Right renal pelvis (tissue), 4 donors: ENCODE data around the gene ABCC4. TPM values are rescaled to one million over a fixed set of nuclear protein-coding genes. Genes with fewer than 3 reads are reported as not detected.
"Not testable (repeated sequence)": the region's sequence is repeated elsewhere in the genome, so short reads cannot be mapped to it uniquely, and the experiment has no call there.

Experiments used
- DNase-seq, 4 donors: peaks; one replicate each; pipeline ENCODE4 v3.0.0-alpha.2; 2013; ENCODE audit warnings: low read depth in 4 of 4, low spot score in 3 of 4, missing footprints in 1 of 4
- polyA plus RNA-seq, 4 donors: library from polyadenylated mRNA; unstranded; fragments of 120-200 nt; gene quantifications; one replicate each; pipeline ENCODE4 v1.2.1, GENCODE V29; 2013; ENCODE audit not compliant: insufficient read length in 4 of 4

The ABCC4 gene
- polyA plus RNA-seq, 4 donors: 19.3 to 24.0 (median 22.4) TPM

- DNase-seq: peak in 3 of 4 donors; percentile 27 to 51 (median 33)
Measured at GRCh38 chr13:95300625-95301182, 547 bp downstream of the ABCC4 start.

GRCh38 chr13:95298971-95299621, 2.2 kb downstream of the ABCC4 start:
- DNase-seq: no peak

- no peak for DNase-seq
Measured at GRCh38 chr13:95298169-95298965, 2.9 kb downstream of the ABCC4 start.

GRCh38 chr13:95296326-95296925, 4.8 kb downstream of the ABCC4 start:
- no peak for DNase-seq

- DNase-seq: no peak
Measured at GRCh38 chr13:95295026-95295425, 6.2 kb downstream of the ABCC4 start.

GRCh38 chr13:95292622-95293021, 8.6 kb downstream of the ABCC4 start:
- DNase-seq: no peak

- DNase-seq: not testable (repeated sequence)
Measured at GRCh38 chr13:95289901-95290300, 11.3 kb downstream of the ABCC4 start.

- no peak for DNase-seq
Measured at GRCh38 chr13:95289020-95289444, 12.2 kb downstream of the ABCC4 start.

GRCh38 chr13:95284436-95284835, 16.8 kb downstream of the ABCC4 start:
- DNase-seq: no peak

GRCh38 chr13:95279016-95279415, 22.2 kb downstream of the ABCC4 start:
- DNase-seq: no peak

GRCh38 chr13:95276037-95276505, 25.2 kb downstream of the ABCC4 start:
- DNase-seq: no peak

- DNase-seq: no peak
Measured at GRCh38 chr13:95275322-95276036, 25.8 kb downstream of the ABCC4 start.

- DNase-seq: not testable (repeated sequence)
Measured at GRCh38 chr13:95273592-95274132, 27.6 kb downstream of the ABCC4 start.

- not testable (repeated sequence) for DNase-seq
Measured at GRCh38 chr13:95272076-95272475, 29.2 kb downstream of the ABCC4 start.

GRCh38 chr13:95269756-95270155, 31.5 kb downstream of the ABCC4 start:
- no peak for DNase-seq

- DNase-seq: not testable (repeated sequence)
Measured at GRCh38 chr13:95268343-95269065, 32.7 kb downstream of the ABCC4 start.

- no peak for DNase-seq
Measured at GRCh38 chr13:95267662-95268342, 33.4 kb downstream of the ABCC4 start.

GRCh38 chr13:95264225-95264624, 37.0 kb downstream of the ABCC4 start:
- DNase-seq: no peak

- no peak for DNase-seq
Measured at GRCh38 chr13:95262837-95263384, 38.3 kb downstream of the ABCC4 start.
